AG10803 (cell line): ENCODE data around the gene SCARB1.

ENCODE experiments used
- DNase-seq: peaks from one replicate; pipeline ENCODE4 v3.0.0; 2010; ENCODE audit warnings: low read depth
- H3K4me3 ChIP-seq: 2 replicates; pipeline ENCODE4 v1.5.1; 2011; ENCODE audit warnings: mild to moderate bottlenecking, low read length, control low read depth
- TF ChIP-seq, protein P1 (sequence below): conservative IDR thresholded peaks from 2 replicates; pipeline ENCODE4 v1.5.1; 2011; ENCODE audit warnings: mild to moderate bottlenecking, low read length, control low read depth, inconsistent platforms

The SCARB1 gene

DNA sequence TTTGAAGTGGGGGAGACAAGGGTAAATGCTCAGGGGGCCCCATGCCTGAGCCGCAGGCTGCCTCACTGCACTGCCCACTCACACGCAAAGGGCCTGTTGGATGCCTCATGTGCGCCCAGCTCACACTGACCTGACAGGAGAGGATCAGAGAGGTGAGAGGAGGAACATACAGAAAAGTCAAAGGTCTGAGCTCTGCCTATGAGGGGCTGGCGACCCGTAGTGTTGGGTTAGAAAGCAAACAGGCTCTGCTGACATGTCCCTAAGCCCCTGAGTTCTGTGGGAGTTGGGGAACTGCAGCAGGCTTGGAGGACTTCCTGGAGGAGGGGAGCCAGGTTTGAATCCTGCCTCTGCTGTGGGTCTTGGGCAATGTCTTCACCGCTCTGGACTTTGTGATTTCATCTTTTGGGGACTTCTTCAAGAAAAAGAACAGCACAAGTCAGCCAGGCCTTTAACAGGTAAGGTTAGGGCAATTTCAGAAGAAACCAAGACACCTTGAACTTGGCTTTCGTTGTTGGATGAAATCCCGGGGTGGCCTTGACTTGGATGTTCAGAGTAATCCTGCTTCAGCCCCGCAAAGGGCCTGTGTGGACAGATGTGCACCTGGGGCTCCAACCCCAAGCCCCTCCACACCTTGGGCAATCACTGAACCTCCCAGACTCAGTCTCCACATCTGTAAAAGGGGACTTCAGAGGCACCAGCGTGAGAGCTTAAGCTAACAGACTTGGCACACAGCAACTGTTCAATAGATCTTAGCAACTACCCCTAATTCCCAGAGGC is 116.8 kb downstream of the SCARB1 start:
- no peak for DNase-seq
- TF ChIP-seq, protein P1, sequence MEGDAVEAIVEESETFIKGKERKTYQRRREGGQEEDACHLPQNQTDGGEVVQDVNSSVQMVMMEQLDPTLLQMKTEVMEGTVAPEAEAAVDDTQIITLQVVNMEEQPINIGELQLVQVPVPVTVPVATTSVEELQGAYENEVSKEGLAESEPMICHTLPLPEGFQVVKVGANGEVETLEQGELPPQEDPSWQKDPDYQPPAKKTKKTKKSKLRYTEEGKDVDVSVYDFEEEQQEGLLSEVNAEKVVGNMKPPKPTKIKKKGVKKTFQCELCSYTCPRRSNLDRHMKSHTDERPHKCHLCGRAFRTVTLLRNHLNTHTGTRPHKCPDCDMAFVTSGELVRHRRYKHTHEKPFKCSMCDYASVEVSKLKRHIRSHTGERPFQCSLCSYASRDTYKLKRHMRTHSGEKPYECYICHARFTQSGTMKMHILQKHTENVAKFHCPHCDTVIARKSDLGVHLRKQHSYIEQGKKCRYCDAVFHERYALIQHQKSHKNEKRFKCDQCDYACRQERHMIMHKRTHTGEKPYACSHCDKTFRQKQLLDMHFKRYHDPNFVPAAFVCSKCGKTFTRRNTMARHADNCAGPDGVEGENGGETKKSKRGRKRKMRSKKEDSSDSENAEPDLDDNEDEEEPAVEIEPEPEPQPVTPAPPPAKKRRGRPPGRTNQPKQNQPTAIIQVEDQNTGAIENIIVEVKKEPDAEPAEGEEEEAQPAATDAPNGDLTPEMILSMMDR = no peak
- H3K4me3 ChIP-seq = no peak overlapping the region

DNA sequence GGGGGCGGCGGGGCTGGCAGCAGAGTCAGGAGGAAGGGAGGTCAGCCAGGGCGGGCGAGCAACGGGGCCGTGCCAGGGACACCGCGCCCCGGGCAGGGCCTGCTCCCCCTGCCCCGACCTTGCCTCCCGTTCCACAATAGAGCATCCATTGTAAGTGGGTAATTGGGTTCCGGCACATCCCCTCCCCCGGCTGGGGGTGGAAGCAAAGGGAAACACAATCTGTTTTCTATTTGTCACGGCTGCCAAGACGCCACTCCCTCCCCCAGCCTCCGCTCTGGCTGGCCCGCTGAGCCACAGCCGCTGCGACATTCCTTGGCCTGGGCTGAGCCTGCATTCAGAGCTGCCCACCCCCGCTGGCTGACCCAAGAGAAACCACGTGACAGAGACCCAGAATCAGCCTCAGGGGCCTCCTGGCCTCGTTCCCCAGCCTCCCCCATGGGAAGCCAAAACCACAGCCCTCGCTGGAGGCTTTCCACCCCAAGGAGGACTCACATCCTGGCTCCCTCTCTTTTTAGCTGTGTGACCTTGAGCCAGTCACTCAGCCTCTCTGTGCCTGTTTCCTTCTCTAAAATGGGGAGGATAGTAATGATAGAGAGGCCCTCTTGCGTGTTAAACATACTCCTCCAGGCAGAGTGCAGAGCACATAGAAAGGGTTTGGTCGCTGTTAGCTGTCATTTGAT is 117.6 kb downstream of the SCARB1 start:
- DNase-seq = peak; percentile 97
- TF ChIP-seq, protein P1 = no peak
- H3K4me3 ChIP-seq = no peak overlapping the region

DNA sequence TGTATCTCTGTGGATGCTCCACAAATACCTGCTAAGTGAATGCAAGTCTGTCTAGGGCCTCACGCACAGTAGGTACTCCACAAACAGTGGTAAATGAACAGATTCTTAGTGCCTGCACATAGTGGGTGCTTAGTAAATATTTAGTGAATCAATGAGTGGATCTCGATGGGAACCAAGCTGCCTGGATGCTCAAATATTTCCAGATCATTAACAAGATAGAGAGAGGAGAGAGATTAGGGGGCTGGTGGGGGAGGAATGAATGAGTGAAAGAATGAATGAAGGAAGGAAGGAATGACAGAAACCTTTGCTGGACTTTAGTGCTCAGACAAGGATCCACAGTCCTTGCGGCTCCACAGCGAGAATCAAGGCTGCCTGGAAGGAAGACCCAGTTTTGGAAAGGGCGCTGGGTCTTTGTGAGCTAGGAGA is 118.2 kb downstream of the SCARB1 start:
- H3K4me3 ChIP-seq = no peak overlapping the region
- TF ChIP-seq, protein P1 = no peak
- no peak for DNase-seq

DNA sequence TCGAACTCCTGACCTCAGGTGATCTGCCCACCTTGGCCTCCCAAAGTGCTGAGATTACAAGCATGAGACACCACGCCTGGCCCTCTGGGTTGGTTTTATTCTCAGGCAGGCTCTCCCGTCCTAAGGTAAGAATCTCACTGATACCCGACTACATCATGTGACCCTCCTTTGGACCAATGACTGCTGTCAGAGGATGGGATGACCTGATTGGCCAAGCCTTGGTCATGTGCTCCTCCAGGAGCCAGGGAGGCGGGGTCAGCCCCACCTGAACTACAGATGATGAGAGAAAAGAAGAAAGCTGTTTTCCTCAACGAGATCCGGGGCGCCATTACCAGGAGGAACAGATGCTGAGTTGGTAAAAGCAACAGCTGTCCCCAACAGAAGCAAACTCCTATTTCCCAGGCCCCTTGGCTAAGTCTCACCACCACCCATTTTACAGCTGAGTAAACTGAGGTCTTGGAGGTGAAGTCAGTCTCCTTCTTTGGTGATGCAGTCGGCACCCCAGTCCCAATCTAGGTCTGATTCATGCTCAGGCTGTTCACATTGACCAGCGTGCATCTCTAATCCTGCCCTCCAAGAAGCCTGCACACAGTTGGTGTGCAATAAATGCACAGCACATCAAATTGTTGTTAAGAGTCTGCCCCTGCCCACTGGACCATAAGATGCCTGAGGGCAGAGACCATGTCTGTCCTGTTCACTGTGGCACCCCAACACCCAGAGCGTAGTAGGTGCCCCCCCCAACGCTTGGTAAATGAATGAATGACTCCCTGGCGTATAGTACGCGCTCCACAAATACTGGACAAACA is 118.8 kb downstream of the SCARB1 start:
- TF ChIP-seq, protein P1 = no peak
- H3K4me3 ChIP-seq = no peak overlapping the region
- no peak for DNase-seq

DNA sequence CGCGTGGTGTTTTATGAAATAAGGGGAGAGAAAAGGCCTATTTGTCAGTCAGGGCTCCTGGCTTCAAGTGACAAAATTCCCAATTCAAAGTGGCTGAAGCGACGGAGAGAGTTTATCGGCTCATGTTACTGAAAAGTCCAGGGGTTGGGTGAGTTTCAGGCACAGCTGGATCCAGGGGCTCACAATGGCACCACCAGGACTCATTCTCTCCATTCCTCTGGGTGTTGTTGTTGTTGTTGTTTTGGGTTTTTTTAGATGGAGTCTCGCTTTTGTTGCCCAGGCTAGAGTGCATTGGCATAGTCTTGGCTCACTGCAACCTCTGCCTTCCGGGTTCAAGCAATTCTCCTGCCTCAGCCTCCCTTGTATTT is 119.4 kb downstream of the SCARB1 start:
- DNase-seq = no peak
- TF ChIP-seq, protein P1 = no peak
- H3K4me3 ChIP-seq = no peak overlapping the region

DNA sequence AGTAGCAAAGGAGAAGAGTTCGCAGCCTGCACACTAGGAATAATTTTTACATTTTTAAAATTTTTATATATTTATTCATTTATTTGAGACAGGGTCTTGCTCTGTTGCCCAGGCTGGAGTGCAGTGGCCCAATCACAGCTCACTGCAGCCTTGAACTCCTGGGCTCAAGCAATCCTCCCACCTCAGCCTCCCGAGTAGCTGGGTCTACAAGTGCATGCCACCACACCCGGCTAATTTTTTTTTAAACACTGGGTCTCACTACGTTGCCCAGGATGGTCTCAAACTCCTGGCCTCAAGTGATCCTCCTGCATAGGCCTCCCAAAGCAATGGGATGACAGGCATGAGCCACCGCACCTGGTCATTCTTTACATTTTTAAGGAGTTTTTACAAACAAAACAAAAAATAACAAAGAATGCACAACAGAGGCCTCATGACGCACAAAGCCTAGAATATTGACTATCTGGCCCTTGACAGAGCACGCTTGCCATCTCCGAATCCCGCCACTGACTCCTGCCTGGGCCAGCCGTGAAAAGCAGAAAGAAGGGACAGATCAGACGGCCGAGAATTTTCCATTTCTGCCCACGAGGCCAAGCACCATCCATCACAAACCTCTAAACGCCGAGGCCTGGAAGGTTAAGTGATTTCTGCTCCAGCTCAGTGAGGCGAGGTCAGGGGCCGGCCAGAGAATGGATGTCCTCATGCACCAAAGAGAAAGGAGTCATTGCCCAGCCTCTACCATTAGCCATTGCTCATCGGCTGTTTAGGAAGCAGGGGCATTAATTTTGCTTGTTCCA is 120.0 kb downstream of the SCARB1 start:
- H3K4me3 ChIP-seq = no peak overlapping the region
- DNase-seq = no peak
- TF ChIP-seq, protein P1 = no peak
